ENCODE measurements around the gene CKLF. TPM values are rescaled to one million over a fixed set of nuclear protein-coding genes. Genes with fewer than 3 reads are reported as not detected.

Gene CKLF
- total RNA-seq, 1 donor = 73.4 TPM

- DNase-seq (ENCODE audit: low read depth) = no peak
- no peak for TF ChIP-seq CTCF (IDR thresholded peaks at IDR 0.05; ENCODE audit: insufficient read depth, low read length)
- no peak overlapping the region for H3K4me3 ChIP-seq (ENCODE audit: low read depth, low read length)
These were observed 26.8 kb upstream of the CKLF start for GRCh38 chr16:66525396-66526180.

DNA sequence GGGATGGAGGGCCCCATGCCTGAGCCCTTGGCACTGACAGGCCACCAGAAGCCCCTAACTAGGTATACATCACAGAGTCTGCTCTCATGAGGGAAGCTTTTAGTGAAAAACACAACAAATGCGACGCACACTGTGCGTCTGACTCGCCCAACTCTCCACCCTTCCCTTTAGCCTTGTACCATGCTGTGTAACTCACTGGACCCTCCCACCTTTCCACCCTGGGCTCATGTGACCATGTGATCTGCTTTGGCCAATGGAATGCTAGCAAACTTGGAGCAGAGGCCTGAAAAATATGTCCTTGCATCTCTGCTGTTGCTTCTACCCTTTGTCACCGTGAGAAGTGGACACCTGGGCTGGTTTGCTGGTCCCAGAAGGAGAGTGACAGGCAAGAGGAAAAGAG, 24.1 kb upstream of the CKLF start:
- TF ChIP-seq CTCF (IDR thresholded peaks at IDR 0.05; ENCODE audit: insufficient read depth, low read length) = no peak
- no peak for DNase-seq (ENCODE audit: low read depth)

DNA sequence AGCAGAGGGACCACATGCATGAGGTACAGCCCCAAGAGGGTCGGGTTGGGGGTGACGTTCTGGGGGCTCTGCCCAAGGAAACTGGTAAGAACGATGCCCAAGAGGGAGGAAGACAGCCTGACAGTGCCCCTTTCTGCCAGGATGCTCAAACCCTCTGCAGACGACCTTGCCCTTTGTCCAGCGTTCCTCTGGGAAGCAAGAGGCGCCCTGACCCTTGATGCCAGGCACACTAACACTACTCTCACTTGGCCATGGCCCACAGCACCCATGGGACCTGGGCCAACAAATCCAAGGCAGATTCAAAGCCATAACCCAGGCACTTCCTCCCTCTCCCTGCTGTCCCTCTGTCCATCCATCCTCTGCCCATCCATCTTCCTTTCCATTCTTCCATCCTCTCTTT, 22.9 kb upstream of the CKLF start:
- TF ChIP-seq CTCF (IDR thresholded peaks at IDR 0.05; ENCODE audit: insufficient read depth, low read length) = no peak
- H3K4me3 ChIP-seq (ENCODE audit: low read depth, low read length) = no peak overlapping the region
- DNase-seq (ENCODE audit: low read depth) = no peak

More for the DNA sequence above, 24.1 kb upstream of the CKLF start:
- H3K4me3 ChIP-seq (ENCODE audit: low read depth, low read length) = no peak overlapping the region

DNA sequence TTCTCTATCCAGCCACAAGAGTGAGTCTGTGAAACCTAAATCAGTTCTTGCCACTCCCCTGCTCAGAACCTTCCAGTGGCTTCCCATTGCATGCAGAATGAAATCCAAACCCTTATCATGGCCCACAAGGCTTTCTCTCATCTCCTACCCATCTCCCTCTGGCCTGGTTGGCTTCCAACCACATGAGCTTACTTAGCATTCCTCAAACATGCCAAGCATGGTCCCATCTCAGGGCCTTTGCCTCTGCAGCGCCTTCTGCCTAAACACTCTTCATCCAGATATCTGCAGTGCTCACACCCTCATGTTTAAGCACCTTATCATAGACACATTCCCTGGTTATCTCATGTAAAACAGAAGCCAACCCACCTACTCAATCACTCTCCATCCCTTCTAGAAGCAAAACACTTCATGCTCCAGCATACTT, 18.0 kb upstream of the CKLF start:
- DNase-seq (ENCODE audit: low read depth) = peak; percentile 26
- H3K4me3 ChIP-seq (ENCODE audit: low read depth, low read length) = no peak overlapping the region
- TF ChIP-seq CTCF (IDR thresholded peaks at IDR 0.05; ENCODE audit: insufficient read depth, low read length) = no peak

GRCh38 chr16:66536525-66536924, 15.9 kb upstream of the CKLF start:
- no peak overlapping the region for H3K4me3 ChIP-seq (ENCODE audit: low read depth, low read length)
- no peak for TF ChIP-seq CTCF (IDR thresholded peaks at IDR 0.05; ENCODE audit: insufficient read depth, low read length)
- DNase-seq (ENCODE audit: low read depth) = no peak

DNA sequence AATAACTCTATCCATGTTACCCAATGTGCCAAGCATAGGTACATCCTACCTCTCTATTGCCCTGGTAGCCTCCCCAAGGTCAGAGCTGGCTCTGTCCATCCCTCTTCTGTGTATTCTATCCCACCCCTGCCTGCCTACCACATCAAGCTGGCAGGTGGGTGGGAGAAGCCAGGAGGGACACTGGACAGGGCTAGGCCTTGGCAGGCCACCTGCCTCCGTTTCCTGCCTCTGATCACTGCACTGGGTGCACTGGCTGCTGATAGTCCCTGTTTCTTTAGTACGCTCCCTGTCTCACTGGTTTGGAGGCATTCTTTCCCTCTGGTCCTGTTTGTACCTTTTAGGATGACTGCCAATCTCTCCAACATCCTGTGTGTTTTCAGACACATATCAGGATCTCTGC, 15.1 kb upstream of the CKLF start:
- H3K4me3 ChIP-seq (ENCODE audit: low read depth, low read length) = no peak overlapping the region
- no peak for DNase-seq (ENCODE audit: low read depth)
- TF ChIP-seq CTCF (IDR thresholded peaks at IDR 0.05; ENCODE audit: insufficient read depth, low read length) = no peak

DNA sequence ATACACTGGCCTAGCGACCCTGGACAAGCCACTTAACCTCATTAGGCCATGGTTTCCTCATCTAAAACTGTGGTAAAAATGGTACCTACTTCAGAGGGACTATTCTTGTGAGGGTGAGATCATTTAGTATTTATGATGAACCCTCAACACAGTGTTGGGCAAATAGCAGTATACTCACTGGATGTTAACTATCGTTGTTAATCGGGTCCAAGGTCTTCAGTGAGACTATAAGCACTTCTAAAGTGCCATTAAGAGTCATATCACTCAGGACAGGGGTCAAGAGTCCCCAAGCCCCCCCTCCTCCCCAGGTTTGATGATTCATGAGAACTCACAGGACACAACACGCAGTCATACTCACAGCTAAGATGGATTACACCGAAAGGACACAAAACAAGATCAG, 13.5 kb upstream of the CKLF start:
- no peak for TF ChIP-seq CTCF (IDR thresholded peaks at IDR 0.05; ENCODE audit: insufficient read depth, low read length)

More for the DNA sequence above, 13.5 kb upstream of the CKLF start:
- no peak for DNase-seq (ENCODE audit: low read depth)
- no peak overlapping the region for H3K4me3 ChIP-seq (ENCODE audit: low read depth, low read length)
